ENCODE measurements around the gene MORN1.

Gene MORN1

GRCh38 chr1:2375246-2375922 lies 16.0 kb downstream of the MORN1 start:
- no peak overlapping the region for H3K9ac ChIP-seq (ENCODE audit: low read depth, low read length)
- no peaks in the 10 kb centered on the region for H3K27me3 ChIP-seq (ENCODE audit: control insufficient read depth, insufficient read depth, low read length)
- H3K36me3 ChIP-seq (ENCODE audit: insufficient read depth, low read length): no peaks in the 10 kb centered on the region
- no peaks in the 10 kb centered on the region for H3K9me3 ChIP-seq (replicated peaks; ENCODE audit: low read length)
- no peak overlapping the region for H3K4me3 ChIP-seq (ENCODE audit: low read length)
- no peak overlapping the region for H3K4me2 ChIP-seq (ENCODE audit: low read length)
- H3K4me1 ChIP-seq (ENCODE audit: control insufficient read depth, insufficient read depth, low read length): no peaks in the 10 kb centered on the region

GRCh38 chr1:2374252-2375155 lies 16.9 kb downstream of the MORN1 start:
- Histone ChIP-seq H3K36me3 (ENCODE audit: insufficient read depth, low read length) (no peaks in the 10 kb centered on the region), H3K27me3 (ENCODE audit: control insufficient read depth, insufficient read depth, low read length) (no peaks in the 10 kb centered on the region), H3K4me1 (ENCODE audit: control insufficient read depth, insufficient read depth, low read length) (no peaks in the 10 kb centered on the region), H3K4me3 (ENCODE audit: low read length) (no peak overlapping the region), H3K9ac (ENCODE audit: low read depth, low read length) (no peak overlapping the region), H3K4me2 (ENCODE audit: low read length) (no peak overlapping the region), H3K9me3 (replicated peaks; ENCODE audit: low read length) (no peaks in the 10 kb centered on the region)

- H3K9me3 ChIP-seq (replicated peaks; ENCODE audit: low read length): no peaks in the 10 kb centered on the region
- H3K4me2 ChIP-seq (ENCODE audit: low read length): no peak overlapping the region
- no peaks in the 10 kb centered on the region for H3K27me3 ChIP-seq (ENCODE audit: control insufficient read depth, insufficient read depth, low read length)
- no peak overlapping the region for H3K9ac ChIP-seq (ENCODE audit: low read depth, low read length)
- H3K4me1 ChIP-seq (ENCODE audit: control insufficient read depth, insufficient read depth, low read length): no peaks in the 10 kb centered on the region
- no peaks in the 10 kb centered on the region for H3K36me3 ChIP-seq (ENCODE audit: insufficient read depth, low read length)
- H3K4me3 ChIP-seq (ENCODE audit: low read length): no peak overlapping the region
These were observed 17.7 kb downstream of the MORN1 start for GRCh38 chr1:2373551-2374251.

GRCh38 chr1:2372551-2373490 lies 18.5 kb downstream of the MORN1 start:
- Histone ChIP-seq H3K27me3 (ENCODE audit: control insufficient read depth, insufficient read depth, low read length) (no peaks in the 10 kb centered on the region), H3K9ac (ENCODE audit: low read depth, low read length) (no peak overlapping the region), H3K4me3 (ENCODE audit: low read length) (no peak overlapping the region), H3K4me1 (ENCODE audit: control insufficient read depth, insufficient read depth, low read length) (no peaks in the 10 kb centered on the region), H3K36me3 (ENCODE audit: insufficient read depth, low read length) (no peaks in the 10 kb centered on the region), H3K4me2 (ENCODE audit: low read length) (no peak overlapping the region), H3K9me3 (replicated peaks; ENCODE audit: low read length) (no peaks in the 10 kb centered on the region)

GRCh38 chr1:2368053-2368744 lies 23.2 kb downstream of the MORN1 start:
- no peaks in the 10 kb centered on the region for H3K9me3 ChIP-seq (replicated peaks; ENCODE audit: low read length)
- H3K4me3 ChIP-seq (ENCODE audit: low read length): no peak overlapping the region
- H3K27me3 ChIP-seq (ENCODE audit: control insufficient read depth, insufficient read depth, low read length): no peaks in the 10 kb centered on the region
- no peaks in the 10 kb centered on the region for H3K4me1 ChIP-seq (ENCODE audit: control insufficient read depth, insufficient read depth, low read length)
- no peak overlapping the region for H3K4me2 ChIP-seq (ENCODE audit: low read length)
- no peak overlapping the region for H3K9ac ChIP-seq (ENCODE audit: low read depth, low read length)
- H3K36me3 ChIP-seq (ENCODE audit: insufficient read depth, low read length): no peaks in the 10 kb centered on the region

GRCh38 chr1:2363847-2364513 lies 27.4 kb downstream of the MORN1 start:
- peaks cover 7% of the 10 kb centered on the region for H3K4me1 ChIP-seq (ENCODE audit: control insufficient read depth, insufficient read depth, low read length)
- H3K4me3 ChIP-seq (ENCODE audit: low read length): no peak overlapping the region
- H3K9ac ChIP-seq (ENCODE audit: low read depth, low read length): no peak overlapping the region
- no peaks in the 10 kb centered on the region for H3K36me3 ChIP-seq (ENCODE audit: insufficient read depth, low read length)
- no peaks in the 10 kb centered on the region for H3K27me3 ChIP-seq (ENCODE audit: control insufficient read depth, insufficient read depth, low read length)
- no peaks in the 10 kb centered on the region for H3K9me3 ChIP-seq (replicated peaks; ENCODE audit: low read length)
- H3K4me2 ChIP-seq (ENCODE audit: low read length): no peak overlapping the region

- Histone ChIP-seq H3K36me3 (ENCODE audit: insufficient read depth, low read length) (no peaks in the 10 kb centered on the region), H3K27me3 (ENCODE audit: control insufficient read depth, insufficient read depth, low read length) (no peaks in the 10 kb centered on the region), H3K4me1 (ENCODE audit: control insufficient read depth, insufficient read depth, low read length) (peaks cover 7% of the 10 kb centered on the region), H3K4me2 (ENCODE audit: low read length) (no peak overlapping the region), H3K9me3 (replicated peaks; ENCODE audit: low read length) (no peaks in the 10 kb centered on the region), H3K9ac (ENCODE audit: low read depth, low read length) (no peak overlapping the region), H3K4me3 (ENCODE audit: low read length) (no peak overlapping the region)
These were observed 30.6 kb downstream of the MORN1 start for GRCh38 chr1:2360588-2361364.

- Histone ChIP-seq H3K9me3 (replicated peaks; ENCODE audit: low read length) (no peaks in the 10 kb centered on the region), H3K9ac (ENCODE audit: low read depth, low read length) (no peak overlapping the region), H3K4me1 (ENCODE audit: control insufficient read depth, insufficient read depth, low read length) (peaks cover 7% of the 10 kb centered on the region), H3K36me3 (ENCODE audit: insufficient read depth, low read length) (no peaks in the 10 kb centered on the region), H3K27me3 (ENCODE audit: control insufficient read depth, insufficient read depth, low read length) (no peaks in the 10 kb centered on the region), H3K4me3 (ENCODE audit: low read length) (no peak overlapping the region), H3K4me2 (ENCODE audit: low read length) (no peak overlapping the region)
These were observed 32.4 kb downstream of the MORN1 start for GRCh38 chr1:2358651-2359640.

- Histone ChIP-seq H3K36me3 (ENCODE audit: insufficient read depth, low read length) (no peaks in the 10 kb centered on the region), H3K9me3 (replicated peaks; ENCODE audit: low read length) (no peaks in the 10 kb centered on the region), H3K4me1 (ENCODE audit: control insufficient read depth, insufficient read depth, low read length) (peaks cover 7% of the 10 kb centered on the region), H3K4me3 (ENCODE audit: low read length) (no peak overlapping the region), H3K4me2 (ENCODE audit: low read length) (no peak overlapping the region), H3K9ac (ENCODE audit: low read depth, low read length) (no peak overlapping the region), H3K27me3 (ENCODE audit: control insufficient read depth, insufficient read depth, low read length) (no peaks in the 10 kb centered on the region)
These were observed 33.3 kb downstream of the MORN1 start for GRCh38 chr1:2358072-2358471.

Data from skeletal muscle satellite cell (primary cell).